K562 (cell line): ENCODE measurements around the gene CLNK. TPM values are rescaled to one million over a fixed set of nuclear protein-coding genes. Genes with fewer than 3 reads are reported as not detected.

ENCODE experiments used
- ATAC-seq: fragments of 200-7000 bp; cut with Tn5 transposase; 3 replicates; pipeline ENCODE4 v1.9.1; 2020; ENCODE audit warnings: moderate library complexity
- BruUV-seq: library from RNA; stranded (reverse); fragments of 400-500 nt; replicated peaks from 2 replicates; lab custom pipeline; 2021; lab: Mats Ljungman, UMichigan
- CTCF ChIA-PET: fragments of 300-600 bp; formaldehyde crosslinking; extraction: SDS; loops from one replicate; lab custom pipeline; 2021; ENCODE audit warnings: low intra/inter-chr PET ratio; lab: Yijun Ruan, JAX
- POLR2A ChIA-PET: fragments of 300-600, 350-650 bp; sonication (Branson Sonifier 250); formaldehyde crosslinking; extraction: SDS; loops from one replicate; lab custom pipeline; 2021; ENCODE audit warnings: antibody characterized with exemption, inconsistent platforms; lab: Yijun Ruan, JAX
- DNase-seq, 4 experiments: peaks; one replicate each; pipeline versions ENCODE4 v3.0.0 to v3.0.0-alpha.2; 2011 to 2018; ENCODE audit warnings: low spot score in 3 of 4, mixed read lengths in 3 of 4; ENCODE audit errors: extremely low read depth in 1 of 4
- FAIRE-seq: peaks from 2 replicates; lab custom pipeline; 2011; peaks lifted over from hg19 to GRCh38; lab: Jason Lieb, UNC
- H2AFZ ChIP-seq: 2 replicates; pipeline ENCODE4 v1.6.0; 2011; ENCODE audit warnings: low read depth, low read length, control low read depth, inconsistent platforms
- H3K27ac ChIP-seq: fragments of 200-600 bp; 3 replicates; pipeline ENCODE4 v1.8.0; 2011; ENCODE audit warnings: low read depth, mild to moderate bottlenecking, control low read depth, inconsistent platforms, low read length, moderate library complexity, mixed read lengths; ENCODE audit errors: extremely low read depth
- H3K27me3 ChIP-seq, 2 experiments: fragments of 300-600 bp in 1 of 2; 2 replicates in 1 of 2; 3 replicates in 1 of 2; pipeline versions ENCODE4 v1.6.0 to v1.8.0; 2011; ENCODE audit warnings: inconsistent platforms in 2 of 2, low read length in 2 of 2, mild to moderate bottlenecking in 1 of 2, mixed read lengths in 1 of 2, moderate library complexity in 1 of 2; ENCODE audit not compliant: control insufficient read depth in 2 of 2, insufficient read depth in 2 of 2
- H3K36me3 ChIP-seq: fragments of 300-600 bp; 3 replicates; pipeline ENCODE4 v1.8.0; 2011; ENCODE audit warnings: mild to moderate bottlenecking, low read length, inconsistent platforms; ENCODE audit not compliant: control insufficient read depth, insufficient read depth
- H3K4me1 ChIP-seq, 2 experiments: fragments of 200-600 bp in 1 of 2; replicated peaks in 1 of 2; 2 replicates in 1 of 2; 3 replicates in 1 of 2; pipeline versions ENCODE4 v1.5.1 to v1.8.0; 2011; ENCODE audit warnings: inconsistent platforms in 2 of 2, low read length in 2 of 2, mild to moderate bottlenecking in 1 of 2, mixed read lengths in 1 of 2, moderate library complexity in 1 of 2; ENCODE audit not compliant: control insufficient read depth in 2 of 2, insufficient read depth in 2 of 2
- H3K4me2 ChIP-seq: 2 replicates; pipeline ENCODE4 v1.6.1; 2011; ENCODE audit warnings: low read length, control low read depth, inconsistent platforms, mixed read lengths; ENCODE audit not compliant: insufficient read depth
- H3K4me3 ChIP-seq: fragments of 200-600 bp; sonication (generic), shearing (Covaris generic); 2 replicates; pipeline ENCODE4 v1.5.1; 2016; ENCODE audit warnings: control low read depth, inconsistent platforms
- H3K79me2 ChIP-seq: fragments of 200-600 bp; 3 replicates; pipeline ENCODE4 v1.8.0; 2011; ENCODE audit warnings: low read length, inconsistent platforms; ENCODE audit not compliant: control insufficient read depth, insufficient read depth
- H3K9ac ChIP-seq, 2 experiments: 2 replicates each; pipeline versions ENCODE4 v1.6.0 to v1.6.1; 2011; ENCODE audit warnings: low read depth in 2 of 2, low read length in 2 of 2, control low read depth in 1 of 2, inconsistent platforms in 1 of 2, mild to moderate bottlenecking in 1 of 2, mixed read lengths in 1 of 2; ENCODE audit not compliant: insufficient read depth in 1 of 2
- H3K9me1 ChIP-seq: one replicate; pipeline ENCODE4 v1.6.0; 2011; ENCODE audit warnings: inconsistent platforms, mild to moderate bottlenecking, low read length, moderate library complexity; ENCODE audit not compliant: control insufficient read depth, insufficient read depth
- H3K9me3 ChIP-seq: replicated peaks from 2 replicates; pipeline ENCODE4 v1.5.1; 2011; ENCODE audit warnings: low read depth, low read length, inconsistent platforms; ENCODE audit not compliant: control insufficient read depth, insufficient read depth
- H4K20me1 ChIP-seq: replicated peaks from 2 replicates; pipeline ENCODE4 v1.6.1; 2011; ENCODE audit warnings: low read length, inconsistent platforms, mixed read lengths; ENCODE audit not compliant: control insufficient read depth, insufficient read depth
- E2F4 ChIP-seq: sonication (generic); formaldehyde crosslinking; IDR thresholded peaks from 2 replicates; pipeline ENCODE4 v1.8.0; 2022; ENCODE audit warnings: mild to moderate bottlenecking, low read depth, missing genetic modification reagents
- GTF2A2 ChIP-seq: IDR thresholded peaks from 2 replicates; pipeline ENCODE4 v1.6.1; 2016; ENCODE audit warnings: mild to moderate bottlenecking, missing genetic modification characterization, missing compliant biosample characterization
- GTF3C2 ChIP-seq: IDR thresholded peaks from 3 replicates; pipeline ENCODE4 v1.6.1; 2011; ENCODE audit warnings: borderline replicate concordance, mild to moderate bottlenecking, moderate library complexity; ENCODE audit not compliant: insufficient read length; ENCODE audit errors: extremely low read depth
- POLR2AphosphoS2 ChIP-seq: IDR thresholded peaks from 2 replicates; pipeline ENCODE4 v1.6.1; 2012; ENCODE audit warnings: low read length, improper control_type of control experiment
- REST ChIP-seq, 2 experiments: fragments of 450-650 bp; formaldehyde crosslinking in 1 of 2; IDR thresholded peaks; 2 replicates each; pipeline versions ENCODE4 v1.4.0 to v1.6.1; 2014 to 2020; ENCODE audit warnings: mild to moderate bottlenecking in 2 of 2, borderline replicate concordance in 1 of 2, low read depth in 1 of 2
- SMC3 ChIP-seq: conservative IDR thresholded peaks from 2 replicates; pipeline ENCODE4 v1.6.1; 2011; ENCODE audit warnings: low read depth, low read length, improper control_type of control experiment; ENCODE audit not compliant: insufficient read depth
- ZBED1 ChIP-seq: IDR thresholded peaks from 2 replicates; pipeline ENCODE4 v1.6.1; 2014
- ZNF431 ChIP-seq: sonication (generic); formaldehyde crosslinking; IDR thresholded peaks from 2 replicates; pipeline ENCODE4 v1.8.0; 2022; ENCODE audit warnings: mild to moderate bottlenecking, missing genetic modification reagents
- WGBS: fragments of 100-300 bp; shearing (Covaris generic); methylation state at CpG from one replicate; pipeline ENCODE4 v1.1.6; 2016; ENCODE audit warnings: low coverage, mixed read lengths; ENCODE audit not compliant: insufficient coverage; ENCODE audit errors: missing lambda C conversion rate; 5-methylcytosine and 5-hydroxymethylcytosine counted together
- in situ Hi-C: fragments of 300-500 bp; cut with MboI; formaldehyde crosslinking; loops from 4 replicates; pipeline ENCODE4 v1.15.0; 2018; ENCODE audit warnings: inconsistent platforms, mixed read lengths
- intact Hi-C: fragments of 100-400 bp; cut with micrococcal nuclease; formaldehyde crosslinking; loops from 2 replicates; pipeline ENCODE4 v1.14.2; 2022
- polyA plus RNA-seq, 8 experiments: library from polyadenylated mRNA; depleted of rRNA in 4 of 8; stranded (reverse) in 5 of 8; unstranded in 3 of 8; fragments of >200 nt; fragmentation: Nextera tagmentation in 2 of 8; fragmentation: Illumina TruSeq in 1 of 8; extraction: Ambion mirVana in 2 of 8; extraction: Trizol in 1 of 8; gene quantifications; 2 replicates each; pipeline versions ENCODE4 v1.2.1 to v1.2.3, GENCODE V29; 2011 to 2014; ENCODE audit warnings: inconsistent platforms in 1 of 8, missing spikeins in 1 of 8
- total RNA-seq, 7 experiments: library from RNA; depleted of rRNA in 6 of 7; stranded (reverse); fragments of >200 nt in 6 of 7; fragmentation: Illumina TruSeq in 2 of 7; extraction: Trizol in 2 of 7; gene quantifications; 2 replicates each; pipeline versions ENCODE4 v1.2.1 to v1.2.3, GENCODE V29; 2011 to 2021; ENCODE audit warnings: low replicate concordance in 1 of 7

Gene CLNK
- total and polyA plus RNA-seq, 9 of the 15 experiments (the other 6 are each of a cell fraction or from before 2014, with no cell fraction given): not detected

GRCh38 chr4:10554694-10555093, 129.9 kb downstream of the CLNK start:
- peak; percentile 90 for FAIRE-seq
- CTCF ChIA-PET: no interaction called here
- in situ Hi-C loops: no loop called here
- TF ChIP-seq E2F4 (no peak), SMC3 (peak; percentile 56; the same call in 1 of the 2 replicates), GTF2A2 (tag) (no peak), POLR2AphosphoS2 (no peak), REST (IDR thresholded peaks at IDR 0.05; ENCODE audit: borderline replicate concordance) (peak; percentile 54), REST (CRISPR knock-in tag; IDR thresholded peaks at IDR 0.05; ENCODE audit: low read depth) (no peak), ZBED1 (no peak), ZNF431 (CRISPR knock-in tag) (no peak), GTF3C2 (no peak)

More at GRCh38 chr4:10554694-10555093, 129.9 kb downstream of the CLNK start:
- Histone ChIP-seq H3K27me3 (0 out of 5 replicates have a peak, but pooled peaks cover 0 to 5% of the 10 kb centered on the region in 2 experiments), H2AFZ (no peak overlapping the region), H3K4me2 (no peak overlapping the region), H3K79me2 (no peaks in the 10 kb centered on the region), H3K4me3 (no peak overlapping the region), H4K20me1 (no peaks in the 10 kb centered on the region), H3K27ac (no peak overlapping the region), H3K36me3 (no peaks in the 10 kb centered on the region), H3K4me1 (no peaks in the 10 kb centered on the region), H3K9me3 (no peaks in the 10 kb centered on the region), H3K9ac (no peak overlapping the region), H3K9me1 (no peaks in the 10 kb centered on the region)
- 2% methylated on average over 6 of the region's 6 CpGs for WGBS
- no TSS peak for BruUV-seq
- ATAC-seq (peak; percentile 91), DNase-seq (peak; percentile 37 to 62 (median 58))
- intact Hi-C loops: loop anchor here (1.0 kb wide), 1 partner anchor 870 kb away; no protein-coding TSS in a partner anchor
- POLR2A ChIA-PET: no interaction called here
